ENCODE results near the gene TMEM125.

DNA sequence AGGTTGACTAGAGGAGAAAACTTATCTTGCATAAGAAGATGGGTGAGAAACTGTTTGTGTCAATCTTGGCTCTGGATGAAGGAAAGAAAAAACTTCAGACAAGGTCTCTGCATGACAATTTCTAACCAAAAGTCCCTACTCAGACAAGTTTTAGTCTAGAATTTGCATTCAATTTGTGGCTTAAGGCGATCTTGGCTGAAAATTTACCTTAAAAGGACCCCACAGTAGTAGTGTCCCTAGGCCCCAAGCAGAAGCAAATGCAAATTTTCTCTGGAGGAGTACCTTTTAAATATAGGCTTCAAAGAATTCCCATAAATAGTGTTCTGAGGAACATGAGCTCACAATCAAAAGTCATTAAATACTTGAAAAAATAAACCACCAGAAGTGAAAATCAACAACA lies 17.6 kb upstream of the TMEM125 start:
- TF ChIP-seq, protein P1, sequence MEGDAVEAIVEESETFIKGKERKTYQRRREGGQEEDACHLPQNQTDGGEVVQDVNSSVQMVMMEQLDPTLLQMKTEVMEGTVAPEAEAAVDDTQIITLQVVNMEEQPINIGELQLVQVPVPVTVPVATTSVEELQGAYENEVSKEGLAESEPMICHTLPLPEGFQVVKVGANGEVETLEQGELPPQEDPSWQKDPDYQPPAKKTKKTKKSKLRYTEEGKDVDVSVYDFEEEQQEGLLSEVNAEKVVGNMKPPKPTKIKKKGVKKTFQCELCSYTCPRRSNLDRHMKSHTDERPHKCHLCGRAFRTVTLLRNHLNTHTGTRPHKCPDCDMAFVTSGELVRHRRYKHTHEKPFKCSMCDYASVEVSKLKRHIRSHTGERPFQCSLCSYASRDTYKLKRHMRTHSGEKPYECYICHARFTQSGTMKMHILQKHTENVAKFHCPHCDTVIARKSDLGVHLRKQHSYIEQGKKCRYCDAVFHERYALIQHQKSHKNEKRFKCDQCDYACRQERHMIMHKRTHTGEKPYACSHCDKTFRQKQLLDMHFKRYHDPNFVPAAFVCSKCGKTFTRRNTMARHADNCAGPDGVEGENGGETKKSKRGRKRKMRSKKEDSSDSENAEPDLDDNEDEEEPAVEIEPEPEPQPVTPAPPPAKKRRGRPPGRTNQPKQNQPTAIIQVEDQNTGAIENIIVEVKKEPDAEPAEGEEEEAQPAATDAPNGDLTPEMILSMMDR (IDR thresholded peaks at IDR 0.05), result no peak
- TF ChIP-seq POLR2A (IDR thresholded peaks at IDR 0.05) (no peak), POLR2AphosphoS5 (IDR thresholded peaks at IDR 0.05) (no peak)

Measured in breast epithelium (tissue), 3 donors.